Progenitor cell of endocrine pancreas (in vitro differentiated cells): ENCODE measurements around the gene AP3M1. TPM values are rescaled to one million over a fixed set of nuclear protein-coding genes. Genes with fewer than 3 reads are reported as not detected.
"Not testable (repeated sequence)": the region's sequence is repeated elsewhere in the genome, so short reads cannot be mapped to it uniquely, and the experiment has no call there.

ENCODE experiments used
- DNase-seq: peaks from one replicate; pipeline ENCODE4 v3.0.0; 2021; ENCODE audit warnings: low spot score; ENCODE audit not compliant: unreplicated experiment
- H3K27ac Mint-ChIP-seq: 2 replicates; pipeline ENCODE4 v1.8.0; 2021; ENCODE audit warnings: mild to moderate bottlenecking, moderate library complexity, mixed read lengths
- H3K27me3 Mint-ChIP-seq: 2 replicates; pipeline ENCODE4 v1.8.0; 2021; ENCODE audit warnings: mixed read lengths
- H3K36me3 Mint-ChIP-seq: 2 replicates; pipeline ENCODE4 v1.8.0; 2022; ENCODE audit warnings: mixed read lengths; ENCODE audit not compliant: insufficient read depth
- H3K4me1 Mint-ChIP-seq: 2 replicates; pipeline ENCODE4 v1.8.0; 2021; ENCODE audit warnings: low read depth, mixed read lengths
- H3K4me3 Mint-ChIP-seq: 2 replicates; pipeline ENCODE4 v1.8.0; 2021; ENCODE audit warnings: low read depth, mild to moderate bottlenecking, moderate library complexity, mixed read lengths
- H3K9me3 Mint-ChIP-seq: 2 replicates; pipeline ENCODE4 v1.8.0; 2021; ENCODE audit warnings: low read depth, mixed read lengths
- CTCF ChIP-seq: fragments of 200-600 bp; sonication (generic); IDR thresholded peaks from one replicate; pipeline ENCODE4 v1.5.0; 2021; ENCODE audit warnings: antibody characterized with exemption, mild to moderate bottlenecking; ENCODE audit not compliant: unreplicated experiment
- total RNA-seq: library from RNA; stranded (reverse); gene quantifications from 2 replicates; pipeline ENCODE4 v1.2.1, GENCODE V29; 2021

The AP3M1 gene
- total RNA-seq, 1 donor from 2014 or later = 51.7 TPM

- Mint-ChIP-seq H3K27me3 (no peaks in the 10 kb centered on the region), H3K9me3 (no peaks in the 10 kb centered on the region), H3K4me1 (no peaks in the 10 kb centered on the region), H3K27ac (no peak overlapping the region), H3K4me3 (no peak overlapping the region), H3K36me3 (peaks cover 4% of the 10 kb centered on the region)
- no peak for TF ChIP-seq CTCF
- DNase-seq = no peak
Measured at GRCh38 chr10:74145133-74145532, 5.5 kb downstream of the AP3M1 start.

GRCh38 chr10:74140553-74140952 is 10.1 kb downstream of the AP3M1 start:
- no peak for DNase-seq
- peaks cover 10% of the 10 kb centered on the region for H3K36me3 Mint-ChIP-seq

GRCh38 chr10:74139981-74140380 is 10.6 kb downstream of the AP3M1 start:
- no peak overlapping the region for H3K27ac Mint-ChIP-seq
- H3K4me1 Mint-ChIP-seq = no peaks in the 10 kb centered on the region
- DNase-seq = no peak
- no peak overlapping the region for H3K4me3 Mint-ChIP-seq
- H3K36me3 Mint-ChIP-seq = peaks cover 13% of the 10 kb centered on the region
- TF ChIP-seq CTCF = no peak
- H3K9me3 Mint-ChIP-seq = no peaks in the 10 kb centered on the region
- no peaks in the 10 kb centered on the region for H3K27me3 Mint-ChIP-seq

More at GRCh38 chr10:74140553-74140952, 10.1 kb downstream of the AP3M1 start:
- Mint-ChIP-seq H3K4me1 (no peaks in the 10 kb centered on the region), H3K27ac (no peak overlapping the region), H3K4me3 (no peak overlapping the region), H3K9me3 (no peaks in the 10 kb centered on the region), H3K27me3 (no peaks in the 10 kb centered on the region)
- no peak for TF ChIP-seq CTCF

- DNase-seq, H3K9me3 Mint-ChIP-seq, H3K4me1 Mint-ChIP-seq, H3K4me3 Mint-ChIP-seq, H3K27me3 Mint-ChIP-seq, H3K27ac Mint-ChIP-seq: not testable (repeated sequence)
- H3K36me3 Mint-ChIP-seq = peaks cover 19% of the 10 kb centered on the region
Measured at GRCh38 chr10:74138596-74138995, 12.0 kb downstream of the AP3M1 start.

- no peak for DNase-seq
- Mint-ChIP-seq H3K4me1 (no peaks in the 10 kb centered on the region), H3K4me3 (no peak overlapping the region), H3K27me3 (no peaks in the 10 kb centered on the region), H3K36me3 (peaks cover 20% of the 10 kb centered on the region), H3K27ac (no peak overlapping the region), H3K9me3 (no peaks in the 10 kb centered on the region)
- TF ChIP-seq CTCF = no peak
Measured at GRCh38 chr10:74137992-74138391, 12.6 kb downstream of the AP3M1 start.

GRCh38 chr10:74135452-74135851 is 15.2 kb downstream of the AP3M1 start:
- H3K4me3 Mint-ChIP-seq = no peak overlapping the region
- H3K27ac Mint-ChIP-seq = no peak overlapping the region
- H3K9me3 Mint-ChIP-seq = no peaks in the 10 kb centered on the region
- TF ChIP-seq CTCF = no peak
- H3K36me3 Mint-ChIP-seq = peaks cover 21% of the 10 kb centered on the region
- DNase-seq = no peak
- no peaks in the 10 kb centered on the region for H3K4me1 Mint-ChIP-seq
- H3K27me3 Mint-ChIP-seq = no peaks in the 10 kb centered on the region
